Neural cell (in vitro differentiated cells): ENCODE results near the gene SF3B1. TPM values are rescaled to one million over a fixed set of nuclear protein-coding genes. Genes with fewer than 3 reads are reported as not detected.
A peak's percentile ranks its signal among the peaks of the same experiment; 100 is the strongest.
"Not testable (repeated sequence)": the region's sequence is repeated elsewhere in the genome, so short reads cannot be mapped to it uniquely, and the experiment has no call there.

ENCODE experiments used
- H2AFZ ChIP-seq: fragments of 200-600, 300-800 bp; sonication (generic), shearing (Covaris generic); 2 replicates; pipeline ENCODE4 v1.6.0; 2014; ENCODE audit warnings: low read depth, mild to moderate bottlenecking, antibody characterized with exemption, low read length, moderate library complexity
- H3F3A ChIP-seq: fragments of 200-600 bp; shearing (Covaris generic); 2 replicates; pipeline ENCODE4 v1.6.1; 2016; ENCODE audit warnings: mild to moderate bottlenecking, moderate library complexity, mixed read lengths, antibody characterized with exemption, low read length; ENCODE audit not compliant: insufficient read depth, poor library complexity, severe bottlenecking
- H3K27ac ChIP-seq: fragments of 200-600, 300-800 bp; sonication (generic), shearing (Covaris generic); 2 replicates; pipeline ENCODE4 v1.5.1; 2014; ENCODE audit warnings: mild to moderate bottlenecking, low read length, moderate library complexity
- H3K27me3 ChIP-seq: fragments of 300-800, 200-600 bp; sonication (generic), shearing (Covaris generic); 2 replicates; pipeline ENCODE4 v1.6.0; 2014; ENCODE audit warnings: mild to moderate bottlenecking, low read depth, low read length, moderate library complexity; ENCODE audit not compliant: insufficient read depth
- H3K36me3 ChIP-seq: fragments of 300-800, 200-600 bp; sonication (generic), shearing (Covaris generic); 2 replicates; pipeline ENCODE4 v1.5.1; 2014; ENCODE audit warnings: mild to moderate bottlenecking, antibody characterized with exemption, low read length, moderate library complexity; ENCODE audit not compliant: insufficient read depth
- H3K4me2 ChIP-seq: fragments of 300-800, 200-600 bp; sonication (generic), shearing (Covaris generic); 2 replicates; pipeline ENCODE4 v1.6.0; 2014; ENCODE audit warnings: mild to moderate bottlenecking, low read length
- H3K4me3 ChIP-seq: fragments of 300-800, 200-600 bp; sonication (generic), shearing (Covaris generic); 2 replicates; pipeline ENCODE4 v1.5.1; 2014; ENCODE audit warnings: mild to moderate bottlenecking, low read length, moderate library complexity
- H3K79me2 ChIP-seq: fragments of 200-600 bp; shearing (Covaris generic); replicated peaks from 2 replicates; pipeline ENCODE4 v1.6.0; 2014; ENCODE audit warnings: mild to moderate bottlenecking, low read length, moderate library complexity; ENCODE audit not compliant: insufficient read depth
- H3K9ac ChIP-seq: fragments of 300-800, 200-600 bp; sonication (generic), shearing (Covaris generic); 2 replicates; pipeline ENCODE4 v1.6.1; 2016; ENCODE audit warnings: mild to moderate bottlenecking, low read length, mixed read lengths
- H3K9me2 ChIP-seq: fragments of 200-600 bp; shearing (Covaris generic); 2 replicates; pipeline ENCODE4 v1.6.1; 2016; ENCODE audit warnings: mild to moderate bottlenecking, low read length, mixed read lengths; ENCODE audit not compliant: insufficient read depth
- H3K9me3 ChIP-seq: fragments of 200-600, 300-800 bp; sonication (generic), shearing (Covaris generic); 2 replicates; pipeline ENCODE4 v1.6.1; 2016; ENCODE audit warnings: mild to moderate bottlenecking, mixed run types, low read length, moderate library complexity, mixed read lengths
- H4K20me1 ChIP-seq: fragments of 200-600 bp; shearing (Covaris generic); 2 replicates; pipeline ENCODE4 v1.6.1; 2016; ENCODE audit warnings: mild to moderate bottlenecking, mixed run types; ENCODE audit not compliant: insufficient read depth
- EP300 ChIP-seq: fragments of 450-650 bp; conservative IDR thresholded peaks from 2 replicates; pipeline ENCODE4 v1.6.1; 2014; ENCODE audit warnings: antibody characterized with exemption, mild to moderate bottlenecking, moderate library complexity; ENCODE audit not compliant: poor library complexity, severe bottlenecking
- EZH2 ChIP-seq: fragments of 200-600, 300-800 bp; shearing (Covaris generic), sonication (generic); IDR thresholded peaks from 2 replicates; pipeline ENCODE4 v1.6.1; 2014; ENCODE audit warnings: antibody characterized with exemption, low read length, borderline replicate concordance, mild to moderate bottlenecking; ENCODE audit not compliant: insufficient read depth, poor library complexity, severe bottlenecking
- MXI1 ChIP-seq: fragments of 450-650 bp; conservative IDR thresholded peaks from 2 replicates; pipeline ENCODE4 v1.6.1; 2014; ENCODE audit warnings: antibody characterized with exemption, mild to moderate bottlenecking; ENCODE audit not compliant: poor library complexity, severe bottlenecking
- POLR2AphosphoS5 ChIP-seq: IDR thresholded peaks from 2 replicates; pipeline ENCODE4 v1.6.1; 2012
- RAD21 ChIP-seq: fragments of 450-650 bp; conservative IDR thresholded peaks from 2 replicates; pipeline ENCODE4 v1.6.1; 2014; ENCODE audit warnings: antibody characterized with exemption, mild to moderate bottlenecking, moderate library complexity
- SMC3 ChIP-seq: fragments of 450-650 bp; conservative IDR thresholded peaks from 2 replicates; pipeline ENCODE4 v1.6.1; 2014; ENCODE audit warnings: antibody characterized with exemption, mild to moderate bottlenecking, moderate library complexity; ENCODE audit not compliant: poor library complexity
- TAF1 ChIP-seq: IDR thresholded peaks from 2 replicates; pipeline ENCODE4 v1.6.1; 2012; ENCODE audit warnings: low read depth
- polyA plus RNA-seq: library from polyadenylated mRNA; depleted of rRNA; stranded (reverse); fragments of >200 nt; gene quantifications from 2 replicates; pipeline ENCODE4 v1.2.3, GENCODE V29; 2014
- TF ChIP-seq, protein P1 (sequence below): fragments of 450-650 bp; IDR thresholded peaks from 2 replicates; pipeline ENCODE4 v1.5.1; 2014; ENCODE audit warnings: antibody characterized with exemption, mild to moderate bottlenecking, moderate library complexity; ENCODE audit not compliant: poor library complexity, severe bottlenecking
- TF ChIP-seq, protein P2 (sequence below): IDR thresholded peaks from 2 replicates; pipeline ENCODE4 v1.6.1; 2012; ENCODE audit warnings: borderline replicate concordance

SF3B1 gene
- polyA plus RNA-seq, 1 donor from 2014 or later = 1,143 TPM

DNA sequence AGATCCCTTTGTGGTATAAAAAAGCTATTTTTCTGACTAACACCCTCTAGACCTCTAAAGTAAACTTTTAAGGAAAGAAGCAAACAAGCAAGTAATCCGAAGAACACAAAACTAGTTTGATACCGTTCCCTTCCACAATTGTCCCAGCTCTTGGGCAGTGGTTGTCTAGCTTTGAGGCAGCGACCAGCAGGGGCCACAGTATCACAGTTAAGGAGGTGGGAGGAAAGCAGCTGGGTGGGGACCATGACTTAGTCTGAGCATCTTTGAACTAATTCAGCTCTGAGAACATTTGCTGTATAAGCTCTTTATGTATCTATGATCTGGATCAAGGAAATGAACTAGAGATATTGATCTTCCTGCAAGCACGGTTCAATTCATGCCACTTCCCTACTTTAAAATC is 51.0 kb downstream of the SF3B1 start:
- H4K20me1 ChIP-seq = no peaks in the 10 kb centered on the region
- TF ChIP-seq SMC3 (no peak), RAD21 (no peak), MXI1 (no peak), EZH2 (no peak), TAF1 (no peak), POLR2AphosphoS5 (no peak), EP300 (no peak)
- TF ChIP-seq, protein P1, sequence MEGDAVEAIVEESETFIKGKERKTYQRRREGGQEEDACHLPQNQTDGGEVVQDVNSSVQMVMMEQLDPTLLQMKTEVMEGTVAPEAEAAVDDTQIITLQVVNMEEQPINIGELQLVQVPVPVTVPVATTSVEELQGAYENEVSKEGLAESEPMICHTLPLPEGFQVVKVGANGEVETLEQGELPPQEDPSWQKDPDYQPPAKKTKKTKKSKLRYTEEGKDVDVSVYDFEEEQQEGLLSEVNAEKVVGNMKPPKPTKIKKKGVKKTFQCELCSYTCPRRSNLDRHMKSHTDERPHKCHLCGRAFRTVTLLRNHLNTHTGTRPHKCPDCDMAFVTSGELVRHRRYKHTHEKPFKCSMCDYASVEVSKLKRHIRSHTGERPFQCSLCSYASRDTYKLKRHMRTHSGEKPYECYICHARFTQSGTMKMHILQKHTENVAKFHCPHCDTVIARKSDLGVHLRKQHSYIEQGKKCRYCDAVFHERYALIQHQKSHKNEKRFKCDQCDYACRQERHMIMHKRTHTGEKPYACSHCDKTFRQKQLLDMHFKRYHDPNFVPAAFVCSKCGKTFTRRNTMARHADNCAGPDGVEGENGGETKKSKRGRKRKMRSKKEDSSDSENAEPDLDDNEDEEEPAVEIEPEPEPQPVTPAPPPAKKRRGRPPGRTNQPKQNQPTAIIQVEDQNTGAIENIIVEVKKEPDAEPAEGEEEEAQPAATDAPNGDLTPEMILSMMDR = no peak
- TF ChIP-seq, protein P2, sequence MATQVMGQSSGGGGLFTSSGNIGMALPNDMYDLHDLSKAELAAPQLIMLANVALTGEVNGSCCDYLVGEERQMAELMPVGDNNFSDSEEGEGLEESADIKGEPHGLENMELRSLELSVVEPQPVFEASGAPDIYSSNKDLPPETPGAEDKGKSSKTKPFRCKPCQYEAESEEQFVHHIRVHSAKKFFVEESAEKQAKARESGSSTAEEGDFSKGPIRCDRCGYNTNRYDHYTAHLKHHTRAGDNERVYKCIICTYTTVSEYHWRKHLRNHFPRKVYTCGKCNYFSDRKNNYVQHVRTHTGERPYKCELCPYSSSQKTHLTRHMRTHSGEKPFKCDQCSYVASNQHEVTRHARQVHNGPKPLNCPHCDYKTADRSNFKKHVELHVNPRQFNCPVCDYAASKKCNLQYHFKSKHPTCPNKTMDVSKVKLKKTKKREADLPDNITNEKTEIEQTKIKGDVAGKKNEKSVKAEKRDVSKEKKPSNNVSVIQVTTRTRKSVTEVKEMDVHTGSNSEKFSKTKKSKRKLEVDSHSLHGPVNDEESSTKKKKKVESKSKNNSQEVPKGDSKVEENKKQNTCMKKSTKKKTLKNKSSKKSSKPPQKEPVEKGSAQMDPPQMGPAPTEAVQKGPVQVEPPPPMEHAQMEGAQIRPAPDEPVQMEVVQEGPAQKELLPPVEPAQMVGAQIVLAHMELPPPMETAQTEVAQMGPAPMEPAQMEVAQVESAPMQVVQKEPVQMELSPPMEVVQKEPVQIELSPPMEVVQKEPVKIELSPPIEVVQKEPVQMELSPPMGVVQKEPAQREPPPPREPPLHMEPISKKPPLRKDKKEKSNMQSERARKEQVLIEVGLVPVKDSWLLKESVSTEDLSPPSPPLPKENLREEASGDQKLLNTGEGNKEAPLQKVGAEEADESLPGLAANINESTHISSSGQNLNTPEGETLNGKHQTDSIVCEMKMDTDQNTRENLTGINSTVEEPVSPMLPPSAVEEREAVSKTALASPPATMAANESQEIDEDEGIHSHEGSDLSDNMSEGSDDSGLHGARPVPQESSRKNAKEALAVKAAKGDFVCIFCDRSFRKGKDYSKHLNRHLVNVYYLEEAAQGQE = no peak

DNA sequence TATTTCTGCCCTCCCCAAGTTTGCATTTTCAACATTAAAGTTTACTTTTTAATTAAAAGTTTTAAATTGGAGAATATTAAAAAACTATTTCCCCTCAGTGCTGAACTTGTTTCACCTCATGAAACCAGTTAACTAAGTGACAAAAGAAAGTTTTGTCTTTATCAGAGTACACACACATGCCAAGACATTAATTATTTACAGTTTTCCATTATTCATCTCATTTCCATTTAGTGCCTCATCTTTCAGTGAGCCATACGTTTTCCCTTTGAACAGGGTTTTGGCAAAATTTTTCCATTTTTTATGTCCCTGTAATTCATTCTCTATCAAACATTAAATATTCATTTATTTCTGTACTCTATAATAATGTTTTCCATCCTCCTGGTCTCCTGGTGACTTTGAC is 53.2 kb downstream of the SF3B1 start:
- no peaks in the 10 kb centered on the region for H3K27me3 ChIP-seq
- no peak overlapping the region for H3K9ac ChIP-seq
- H3K27ac ChIP-seq = no peak overlapping the region
- H3K36me3 ChIP-seq = no peaks in the 10 kb centered on the region
- H3K79me2 ChIP-seq = no peaks in the 10 kb centered on the region
- H3F3A ChIP-seq = no peaks in the 10 kb centered on the region
- H2AFZ ChIP-seq = no peak overlapping the region
- no peak overlapping the region for H3K4me3 ChIP-seq
- no peaks in the 10 kb centered on the region for H3K9me2 ChIP-seq
- no peak for TF ChIP-seq SMC3
- TF ChIP-seq, protein P1 = no peak
- no peaks in the 10 kb centered on the region for H4K20me1 ChIP-seq
- no peaks in the 10 kb centered on the region for H3K9me3 ChIP-seq
- H3K4me2 ChIP-seq = no peak overlapping the region

More for the DNA sequence above, 51.0 kb downstream of the SF3B1 start:
- Histone ChIP-seq H3K36me3 (no peaks in the 10 kb centered on the region), H2AFZ (no peak overlapping the region), H3K9ac (no peak overlapping the region), H3K4me3 (no peak overlapping the region), H3F3A (no peaks in the 10 kb centered on the region), H3K9me3 (no peaks in the 10 kb centered on the region), H3K9me2 (no peaks in the 10 kb centered on the region), H3K27ac (no peak overlapping the region), H3K79me2 (no peaks in the 10 kb centered on the region), H3K27me3 (no peaks in the 10 kb centered on the region), H3K4me2 (no peak overlapping the region)

DNA sequence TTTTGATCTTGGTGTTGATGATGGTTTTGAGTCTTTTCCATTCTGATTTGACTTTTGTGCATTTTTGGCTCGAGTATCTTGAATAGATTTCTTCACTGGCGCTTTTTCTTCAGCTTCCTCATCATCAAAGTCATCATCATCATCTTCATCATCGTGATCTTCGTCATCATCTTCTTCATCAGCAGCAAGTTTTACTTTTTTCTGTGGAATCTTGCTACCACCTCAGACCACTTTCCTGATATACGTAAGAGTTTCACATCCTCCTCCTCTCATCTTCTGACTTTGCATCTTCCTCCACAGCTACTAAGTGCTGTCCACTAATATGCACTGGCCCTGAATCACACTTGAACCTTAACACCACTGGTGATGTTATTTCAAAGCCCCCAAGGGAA is 54.9 kb downstream of the SF3B1 start:
- H3K9me3 ChIP-seq, H3K4me2 ChIP-seq, H3K4me3 ChIP-seq, H3K9ac ChIP-seq, H3K9me2 ChIP-seq, H3K79me2 ChIP-seq, H4K20me1 ChIP-seq, H3K27me3 ChIP-seq, H2AFZ ChIP-seq, H3F3A ChIP-seq, H3K36me3 ChIP-seq, H3K27ac ChIP-seq: not testable (repeated sequence)

DNA sequence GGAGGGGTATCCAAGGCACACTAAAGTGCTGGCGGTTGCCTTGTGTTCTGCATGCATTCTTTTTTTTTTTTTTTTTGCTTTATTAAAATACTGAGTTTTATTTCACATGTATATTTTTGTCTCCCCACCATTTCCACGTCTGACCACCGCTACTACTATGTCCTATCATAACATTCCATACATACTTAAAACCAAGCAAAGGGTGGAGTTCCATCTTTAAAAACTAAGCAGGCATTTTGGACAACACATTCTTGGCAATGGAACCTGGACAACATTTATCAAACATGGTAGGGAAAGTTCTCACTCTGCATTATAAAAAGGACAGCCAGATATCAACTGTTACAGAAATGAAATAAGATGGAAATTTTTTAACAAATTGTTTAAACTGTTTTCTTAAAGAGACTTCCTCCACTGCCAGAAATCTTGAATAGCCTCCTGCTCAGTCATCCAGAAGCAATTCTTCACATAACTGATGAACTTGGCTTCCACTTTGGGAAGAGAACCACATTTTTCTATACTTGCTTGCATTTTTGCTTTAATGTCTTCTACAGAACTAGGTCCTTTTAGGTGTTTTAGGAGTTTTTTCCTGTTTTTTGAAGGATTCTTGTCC is 55.4 kb downstream of the SF3B1 start:
- not testable (repeated sequence) for H3K27ac ChIP-seq, H3K9me2 ChIP-seq, H4K20me1 ChIP-seq, H3K4me3 ChIP-seq, H3F3A ChIP-seq, H3K79me2 ChIP-seq, H3K9me3 ChIP-seq, H3K36me3 ChIP-seq, H3K4me2 ChIP-seq, H3K27me3 ChIP-seq, H3K9ac ChIP-seq
- peak overlapping the region; percentile 70 for H2AFZ ChIP-seq
